Middle frontal gyrus (tissue), 1 donor: ENCODE measurements around the gene LMAN1L.
"Not testable (repeated sequence)": the region's sequence is repeated elsewhere in the genome, so short reads cannot be mapped to it uniquely, and the experiment has no call there.

Experiments used
- DNase-seq: peaks from one replicate; pipeline ENCODE4 v3.0.0-alpha.2; 2015; ENCODE audit warnings: low spot score; ENCODE audit errors: extremely low spot score

LMAN1L gene

GRCh38 chr15:74782259-74783071 is 30.2 kb upstream of the LMAN1L start:
- no peak for DNase-seq

GRCh38 chr15:74783072-74783807 is 29.4 kb upstream of the LMAN1L start:
- no peak for DNase-seq

- DNase-seq, result no peak
Observed at GRCh38 chr15:74783808-74784175, 28.8 kb upstream of the LMAN1L start.

- DNase-seq, result no peak
Observed at GRCh38 chr15:74784426-74785193, 28.0 kb upstream of the LMAN1L start.

- DNase-seq, result no peak
Observed at GRCh38 chr15:74785194-74786032, 27.2 kb upstream of the LMAN1L start.

- DNase-seq, result not testable (repeated sequence)
Observed at GRCh38 chr15:74786081-74786480, 26.6 kb upstream of the LMAN1L start.

GRCh38 chr15:74786551-74787165 is 26.0 kb upstream of the LMAN1L start:
- DNase-seq, result no peak

- no peak for DNase-seq
Observed at GRCh38 chr15:74787251-74788041, 25.2 kb upstream of the LMAN1L start.

- DNase-seq, result no peak
Observed at GRCh38 chr15:74788042-74788682, 24.5 kb upstream of the LMAN1L start.

GRCh38 chr15:74788683-74789151 is 23.9 kb upstream of the LMAN1L start:
- DNase-seq, result no peak

GRCh38 chr15:74789171-74789631 is 23.4 kb upstream of the LMAN1L start:
- no peak for DNase-seq

- DNase-seq, result no peak
Observed at GRCh38 chr15:74789741-74790079, 22.9 kb upstream of the LMAN1L start.

GRCh38 chr15:74790080-74790916 is 22.3 kb upstream of the LMAN1L start:
- no peak for DNase-seq

- no peak for DNase-seq
Observed at GRCh38 chr15:74791007-74791406, 21.6 kb upstream of the LMAN1L start.

GRCh38 chr15:74791667-74792066 is 21.0 kb upstream of the LMAN1L start:
- DNase-seq, result no peak

- DNase-seq, result no peak
Observed at GRCh38 chr15:74792227-74793016, 20.2 kb upstream of the LMAN1L start.
